ENCODE data around the gene COPS3. TPM values are rescaled to one million over a fixed set of nuclear protein-coding genes. Genes with fewer than 3 reads are reported as not detected.

Gene COPS3
- total and polyA plus RNA-seq, 2 of the 8 experiments (the other 6 are each of a cell fraction or from before 2014, with no cell fraction given) = 82.9 to 110 TPM

DNA sequence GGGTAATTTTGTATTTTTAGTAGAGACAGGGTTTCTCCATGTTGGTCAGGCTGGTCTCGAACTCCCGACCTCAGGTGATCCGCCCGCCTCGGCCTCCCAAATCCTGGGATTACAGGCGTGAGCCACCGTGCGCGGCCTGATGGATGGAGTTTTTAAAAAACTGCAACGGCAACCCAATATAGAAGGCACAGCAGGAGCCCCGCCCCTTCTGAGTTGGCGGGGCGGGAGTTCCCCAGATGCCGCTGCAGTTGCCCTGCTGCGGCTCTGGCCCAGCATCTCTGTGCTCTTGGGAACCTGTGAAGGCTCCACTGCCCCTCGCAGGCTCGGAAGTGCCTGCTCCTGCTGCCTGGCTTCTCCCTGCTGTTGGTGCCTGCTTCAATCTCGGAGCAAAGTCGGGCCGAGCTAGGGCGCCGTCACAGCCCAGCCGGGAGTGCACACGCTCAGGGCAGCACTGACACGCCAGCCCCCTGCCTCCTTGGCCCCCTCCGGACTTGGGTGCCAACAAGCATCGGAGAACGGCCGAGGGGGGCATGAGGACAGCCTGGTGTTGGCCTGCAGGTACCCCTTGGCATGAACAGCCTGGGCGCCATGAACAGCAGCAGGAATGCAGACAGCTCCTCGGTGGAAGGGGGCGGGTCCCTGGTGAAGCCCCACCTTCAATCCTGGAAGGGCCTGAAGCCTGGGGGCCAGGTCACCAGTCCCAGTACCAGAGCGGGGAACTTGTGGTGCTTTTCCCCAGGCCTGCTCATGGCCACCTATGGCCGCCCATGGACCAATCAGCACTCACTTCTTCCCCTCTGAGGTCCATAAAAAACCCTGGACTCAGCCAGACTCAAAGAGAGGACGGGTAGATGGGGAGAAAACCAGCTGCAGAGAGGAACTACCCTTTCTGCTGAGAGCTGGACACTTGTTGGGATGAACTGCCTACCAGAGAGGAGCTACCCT, 19.9 kb upstream of the COPS3 start (continued):
- no peak for TF ChIP-seq HDAC6 (IDR thresholded peaks at IDR 0.05; ENCODE audit: low read depth, low read length)
- TF ChIP-seq SP2 (IDR thresholded peaks at IDR 0.05; ENCODE audit: low read length) = no peak
- peak in 1 of 2 experiments; percentile 72; a peak in 1 of 4 replicates for TF ChIP-seq SIN3A (conservative IDR thresholded peaks at IDR 0.05 in 1 of 2, IDR thresholded peaks at IDR 0.05 in 1 of 2; ENCODE audit: low read depth in 1 of 2, low read length in 2 of 2)
- peak; percentile 86; the same call in 1 of the 2 replicates for TF ChIP-seq RBBP5 (IDR thresholded peaks at IDR 0.05; ENCODE audit: borderline replicate concordance, low read depth, low read length)
- no peak for TF ChIP-seq CTCF (IDR thresholded peaks at IDR 0.05; ENCODE audit: control extremely low read depth in 1 of 3, insufficient read depth in 1 of 3, low read depth in 1 of 3, low read length in 3 of 3)
- no peak for TF ChIP-seq BCL11A (IDR thresholded peaks at IDR 0.05; ENCODE audit: low read depth in 2 of 2, low read length in 2 of 2)
- no peak for TF ChIP-seq SIRT6 (IDR thresholded peaks at IDR 0.05; ENCODE audit: low read length)
- no peak for TF ChIP-seq GABPA (IDR thresholded peaks at IDR 0.05; ENCODE audit: borderline replicate concordance, insufficient read depth, low read length)
- TF ChIP-seq POU5F1 (IDR thresholded peaks at IDR 0.05; ENCODE audit: low read depth, low read length) = no peak
